ENCODE results near the gene TEKT2.

GRCh38 chr1:36123356-36123755 is 39.5 kb downstream of the TEKT2 start:
- TF ChIP-seq POLR2AphosphoS5 (IDR thresholded peaks at IDR 0.05): no peak
- TF ChIP-seq CTCF (IDR thresholded peaks at IDR 0.05): no peak
